ENCODE results near the gene ABCB4.
"Not testable (repeated sequence)": the region's sequence is repeated elsewhere in the genome, so short reads cannot be mapped to it uniquely, and the experiment has no call there.

Gene ABCB4

GRCh38 chr7:87474533-87475358, 734 bp downstream of the ABCB4 start:
- DNase-seq: no peak

DNA sequence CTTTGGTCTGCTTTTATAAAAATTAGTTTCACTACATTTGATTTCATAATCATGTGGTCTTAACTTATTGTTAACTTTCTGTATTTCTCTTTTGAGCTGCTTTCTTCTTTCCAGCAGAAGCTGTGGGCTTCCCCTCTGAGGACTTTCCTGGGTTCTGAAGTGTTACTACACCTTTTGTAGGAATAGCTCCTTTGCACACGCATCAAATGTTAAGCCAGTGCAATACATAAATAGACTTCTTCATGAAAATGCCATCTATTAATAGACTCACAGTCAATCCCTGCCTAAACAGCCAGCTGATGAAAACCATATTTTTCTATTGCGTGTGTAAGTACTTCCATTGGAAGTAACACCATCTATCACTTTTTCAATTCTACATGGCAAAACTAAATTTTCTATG, 1.5 kb downstream of the ABCB4 start:
- DNase-seq: no peak

DNA sequence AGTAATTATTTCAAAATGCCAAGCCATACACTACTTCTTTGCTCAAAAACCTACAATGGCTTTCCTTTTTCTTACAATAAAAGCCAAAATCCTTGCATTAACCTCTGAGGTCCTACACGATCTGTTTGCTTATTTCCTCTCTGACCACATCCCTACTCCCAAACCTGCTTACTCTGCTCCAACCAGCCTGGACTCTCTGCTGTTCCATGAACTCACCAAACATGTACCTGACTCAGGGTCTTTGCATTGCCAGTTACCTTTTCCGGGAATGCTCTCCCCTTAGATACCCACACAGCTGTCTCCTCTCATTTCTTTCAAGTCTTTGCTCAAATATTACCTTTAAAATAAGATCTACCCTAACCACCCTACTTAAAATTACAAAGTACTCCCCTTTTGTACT, 2.3 kb downstream of the ABCB4 start:
- DNase-seq: no peak

DNA sequence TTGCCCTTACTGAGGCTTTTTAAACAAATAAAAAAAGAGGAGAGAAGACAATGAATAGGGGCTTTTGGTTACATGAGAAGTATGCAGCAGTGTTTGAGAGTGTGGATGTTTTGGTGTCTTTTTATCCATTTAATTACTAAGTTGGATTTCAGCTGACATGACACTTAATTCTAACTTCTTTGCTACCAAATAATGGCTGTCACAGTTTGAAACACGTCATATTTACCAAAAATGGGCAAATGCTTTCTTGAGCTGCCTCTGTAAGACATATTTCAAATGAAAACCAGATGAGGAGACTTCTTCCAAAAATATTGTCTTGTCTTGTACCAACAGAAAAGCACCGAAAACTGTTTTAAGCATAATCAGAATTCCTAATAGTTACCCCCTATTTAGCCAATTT, 4.0 kb downstream of the ABCB4 start:
- no peak for DNase-seq

DNA sequence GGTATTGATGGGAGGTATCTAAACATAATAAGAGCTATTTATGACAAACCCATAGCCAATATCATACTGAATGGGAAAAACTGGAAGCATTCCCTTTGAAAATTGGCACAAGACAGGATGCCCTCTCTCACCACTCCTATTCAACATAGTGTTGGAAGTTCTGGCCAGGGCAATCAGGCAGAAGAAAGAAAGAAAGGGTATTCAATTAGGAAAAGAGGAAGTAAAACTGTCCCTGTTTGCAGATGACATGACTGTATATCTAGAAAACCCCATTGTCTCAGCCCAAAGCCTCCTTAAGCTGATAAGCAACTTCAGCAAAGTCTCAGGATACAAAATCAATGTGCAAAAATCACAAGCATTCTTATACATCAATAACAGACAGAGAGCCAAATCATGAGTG, 6.3 kb downstream of the ABCB4 start:
- DNase-seq: not testable (repeated sequence)

GRCh38 chr7:87465534-87465880, 10.0 kb downstream of the ABCB4 start:
- not testable (repeated sequence) for DNase-seq

DNA sequence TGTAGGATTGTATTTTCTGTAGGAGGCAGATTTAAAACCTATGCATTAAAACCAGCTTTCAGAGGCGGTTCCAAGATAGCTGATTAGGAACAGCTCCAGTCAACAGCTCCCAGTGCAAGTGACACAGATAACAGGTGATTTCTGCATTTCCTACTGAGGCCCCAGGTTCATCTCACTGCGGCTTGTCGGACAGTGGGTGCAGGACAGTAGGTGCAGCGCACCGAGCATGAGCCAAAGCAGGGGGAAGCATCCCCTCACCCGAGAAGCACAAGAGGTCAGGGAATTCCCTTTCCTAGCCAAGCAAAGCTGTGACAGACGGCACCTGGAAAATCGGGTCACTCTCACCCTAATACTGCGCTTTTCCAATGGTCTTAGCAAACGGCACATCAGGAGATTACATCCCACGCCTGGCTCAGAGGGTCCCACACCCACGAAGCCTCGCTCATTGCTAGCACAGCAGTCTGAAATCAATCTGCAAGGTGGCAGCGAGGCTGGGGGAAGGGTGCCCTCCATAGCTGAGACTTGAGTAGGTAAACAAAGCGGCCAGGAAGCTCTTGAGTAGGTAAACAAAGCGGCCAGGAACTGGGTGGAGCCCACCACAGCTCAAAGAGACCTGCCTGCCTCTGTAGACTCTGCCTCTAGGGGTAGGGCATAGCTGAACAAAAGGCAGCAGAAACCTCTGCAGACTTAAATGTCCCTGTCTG, 10.5 kb downstream of the ABCB4 start:
- not testable (repeated sequence) for DNase-seq

DNA sequence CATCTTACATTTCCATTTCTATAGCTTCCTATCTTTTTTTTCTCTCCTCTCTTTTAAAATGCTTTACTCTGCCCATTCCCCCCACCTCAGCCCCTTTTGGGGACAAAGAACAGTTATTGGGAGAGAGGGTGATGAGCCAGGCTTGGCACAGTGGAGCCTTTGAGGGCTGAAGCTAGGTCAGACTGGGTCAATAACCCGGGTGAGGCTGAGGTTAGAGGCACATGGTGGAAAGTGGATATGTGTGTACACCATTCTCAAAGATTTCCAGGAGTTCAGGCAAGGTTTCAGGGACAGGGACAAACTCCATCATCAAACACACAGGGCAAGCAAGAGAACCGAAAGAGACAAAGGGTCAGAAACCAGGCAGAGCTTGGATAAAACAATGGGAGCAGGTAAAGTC, 11.5 kb downstream of the ABCB4 start:
- no peak for DNase-seq

- not testable (repeated sequence) for DNase-seq
Measured at GRCh38 chr7:87460444-87460843, 15.0 kb downstream of the ABCB4 start.

DNA sequence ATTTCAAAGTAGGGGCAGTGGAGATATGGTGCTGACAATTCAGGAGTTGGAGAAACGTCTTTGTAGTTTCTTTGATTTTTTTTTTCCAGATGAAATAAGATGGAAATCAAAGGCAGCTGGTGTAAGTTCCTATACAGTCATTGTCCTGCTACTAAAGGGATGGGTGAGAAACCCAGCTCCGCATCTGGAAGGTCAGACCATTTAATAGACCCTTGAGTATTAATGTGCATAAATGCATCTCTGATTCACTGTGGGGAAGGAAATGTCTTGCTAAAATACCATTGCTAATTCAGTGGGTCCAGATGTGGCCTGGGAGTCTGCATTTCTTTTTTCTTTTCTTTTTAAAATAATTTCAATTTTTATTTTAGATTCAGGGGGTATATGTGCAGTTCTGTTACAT, 15.5 kb downstream of the ABCB4 start:
- no peak for DNase-seq

GRCh38 chr7:87458148-87458547, 17.3 kb downstream of the ABCB4 start:
- DNase-seq: no peak

DNA sequence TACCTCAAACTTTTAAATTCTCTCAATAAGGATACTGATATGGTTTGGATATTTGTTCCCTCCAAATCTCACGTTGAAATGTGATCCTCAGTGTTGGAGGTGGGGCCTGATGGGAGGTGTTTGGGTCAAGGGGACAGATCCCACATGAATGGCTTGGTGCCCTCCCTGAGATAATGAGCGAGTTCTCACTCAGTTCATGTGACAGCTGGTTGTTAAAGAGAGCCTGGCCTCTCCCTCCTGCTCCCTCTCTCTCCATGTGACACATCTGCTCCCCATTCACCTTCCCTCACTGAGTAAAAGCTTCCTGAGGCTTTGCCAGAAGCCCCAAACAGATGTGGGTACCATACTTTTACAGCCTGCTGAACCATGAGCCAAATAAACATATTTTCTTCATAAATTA, 19.2 kb downstream of the ABCB4 start:
- no peak for DNase-seq

DNA sequence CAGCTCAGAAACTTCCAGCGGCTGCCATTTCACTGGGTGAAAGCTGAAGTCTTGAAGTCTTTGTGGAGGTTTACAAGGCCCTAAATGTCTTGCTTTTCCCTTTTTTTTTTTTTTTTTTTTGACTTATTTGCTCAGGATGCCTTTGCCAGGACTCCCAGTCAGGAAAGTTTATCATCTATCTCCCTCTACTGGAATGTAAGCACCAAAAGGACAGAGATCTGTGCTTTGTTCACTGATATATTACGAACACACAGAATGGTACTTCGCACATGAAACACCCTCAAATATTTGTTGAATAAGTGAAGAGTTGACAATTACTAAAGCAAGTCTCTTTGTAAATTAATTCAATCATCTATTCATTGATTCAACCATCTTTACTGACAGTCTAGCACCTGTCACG, 23.2 kb downstream of the ABCB4 start:
- no peak for DNase-seq

GRCh38 chr7:87451187-87451586, 24.3 kb downstream of the ABCB4 start:
- DNase-seq: no peak

DNA sequence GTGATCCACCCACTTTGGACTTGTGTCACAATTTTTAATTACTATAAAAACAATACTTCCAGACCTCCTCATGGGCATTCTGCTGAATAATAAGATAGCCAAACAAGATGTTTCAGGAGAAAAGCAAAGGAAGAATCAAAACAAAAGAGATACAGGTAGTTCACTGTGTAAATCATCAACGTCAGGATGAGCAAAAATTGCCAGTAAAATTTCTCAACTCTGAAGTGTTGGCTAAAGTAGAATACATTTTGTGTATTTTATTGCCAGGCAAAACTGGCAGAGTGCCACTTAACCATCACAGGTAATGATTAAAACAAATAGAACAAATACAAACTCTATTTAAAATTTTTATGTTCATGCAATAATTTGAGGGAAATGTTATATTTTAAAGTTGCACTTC, 24.8 kb downstream of the ABCB4 start:
- DNase-seq: no peak

DNA sequence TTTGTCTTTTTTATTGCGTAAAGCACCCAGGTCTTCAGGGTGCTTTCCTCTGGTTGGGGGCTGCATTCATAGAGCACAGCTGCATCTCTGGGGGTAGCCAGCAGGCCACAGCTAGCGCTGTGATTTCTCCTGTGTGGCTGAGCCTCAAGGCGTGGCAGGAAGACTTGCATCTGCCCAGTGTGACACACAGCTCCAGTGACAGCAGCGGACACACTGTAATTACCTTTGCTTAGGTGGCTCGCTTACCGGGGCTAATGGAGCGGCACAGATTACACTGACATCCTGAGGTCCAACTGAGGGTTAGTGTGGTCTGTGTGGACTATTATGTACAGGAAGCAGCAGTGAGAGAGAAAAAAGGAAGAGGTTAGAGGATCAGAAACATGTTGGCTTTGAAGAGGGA, 27.1 kb downstream of the ABCB4 start:
- DNase-seq: no peak

GRCh38 chr7:87447116-87447635, 28.3 kb downstream of the ABCB4 start:
- no peak for DNase-seq

DNA sequence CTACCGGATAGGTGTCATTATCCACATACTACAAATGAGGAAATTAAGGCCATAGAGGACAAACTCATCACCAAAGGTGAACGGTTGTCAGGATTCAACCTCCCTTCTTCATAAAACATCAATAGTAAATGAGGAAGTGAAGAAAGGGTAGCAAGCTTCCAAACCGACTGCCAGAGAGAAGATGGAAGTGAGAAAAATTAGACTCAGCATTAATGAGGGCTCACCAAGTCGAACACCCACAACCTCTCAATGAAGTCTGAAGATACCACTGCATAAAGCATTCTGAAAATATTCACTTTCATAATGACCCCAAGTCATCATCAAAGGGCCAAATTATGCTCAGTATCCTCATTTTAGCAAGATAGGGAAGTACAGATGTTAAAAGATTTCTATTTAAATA, 29.6 kb downstream of the ABCB4 start:
- no peak for DNase-seq

DNA sequence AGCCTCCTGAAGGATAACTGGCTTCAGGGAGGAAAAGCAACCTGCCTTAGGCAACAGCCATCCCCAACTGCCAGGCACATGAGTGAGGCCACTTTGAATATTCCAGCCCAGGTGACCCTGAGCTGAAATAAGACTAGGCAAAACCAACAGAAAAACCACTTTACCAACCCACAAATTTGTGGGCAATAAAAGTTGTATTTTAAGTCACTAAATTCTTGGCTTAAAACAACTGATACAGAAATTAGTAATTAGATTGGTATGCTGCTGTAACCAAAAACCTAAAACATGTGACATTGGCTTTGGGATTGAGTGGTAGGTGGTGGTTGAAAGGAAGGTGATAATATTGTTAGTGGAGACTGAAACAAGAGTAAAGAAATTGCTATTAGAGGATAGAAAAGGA, 39.9 kb downstream of the ABCB4 start:
- no peak for DNase-seq

DNA sequence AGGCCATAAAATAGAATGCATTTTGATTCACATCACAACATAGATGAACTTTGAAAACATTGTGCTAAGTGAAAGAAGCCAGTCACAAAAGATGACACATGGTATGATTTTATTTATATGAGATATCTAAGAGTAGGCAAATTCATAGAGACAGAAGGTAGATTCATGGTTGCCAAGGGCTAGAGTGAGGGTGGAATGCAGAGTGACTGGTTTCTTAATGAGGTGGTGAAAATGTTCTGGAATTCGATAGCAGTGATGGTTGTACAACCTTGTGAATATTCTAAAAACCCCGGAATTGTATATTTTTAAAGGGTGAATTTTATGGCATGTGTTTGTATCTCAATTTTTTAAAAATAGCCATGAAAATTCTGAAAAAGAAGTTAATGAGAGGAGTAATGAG, 42.9 kb downstream of the ABCB4 start:
- DNase-seq: no peak

DNA sequence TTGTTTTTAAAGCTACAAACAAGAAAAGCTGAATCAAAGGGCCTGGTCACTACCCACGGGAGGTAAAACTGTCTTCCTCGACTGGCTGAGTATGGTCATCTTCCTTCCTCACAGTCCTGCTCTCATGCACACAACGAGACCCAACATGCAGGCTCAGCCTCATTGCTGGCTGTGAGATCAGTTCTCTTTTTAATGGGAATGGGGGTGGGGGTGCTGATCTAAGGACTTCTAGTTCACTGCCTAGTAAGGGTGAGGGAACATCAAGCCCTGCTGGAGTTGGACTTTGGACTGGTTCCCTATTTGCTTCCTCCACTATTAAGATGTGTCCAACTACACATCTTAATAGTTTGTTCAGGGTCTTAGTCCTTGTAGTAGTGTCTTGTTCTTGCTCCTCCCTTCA, 48.2 kb downstream of the ABCB4 start:
- DNase-seq: no peak

- no peak for DNase-seq
Measured at GRCh38 chr7:87426160-87426559, 49.3 kb downstream of the ABCB4 start.

DNA sequence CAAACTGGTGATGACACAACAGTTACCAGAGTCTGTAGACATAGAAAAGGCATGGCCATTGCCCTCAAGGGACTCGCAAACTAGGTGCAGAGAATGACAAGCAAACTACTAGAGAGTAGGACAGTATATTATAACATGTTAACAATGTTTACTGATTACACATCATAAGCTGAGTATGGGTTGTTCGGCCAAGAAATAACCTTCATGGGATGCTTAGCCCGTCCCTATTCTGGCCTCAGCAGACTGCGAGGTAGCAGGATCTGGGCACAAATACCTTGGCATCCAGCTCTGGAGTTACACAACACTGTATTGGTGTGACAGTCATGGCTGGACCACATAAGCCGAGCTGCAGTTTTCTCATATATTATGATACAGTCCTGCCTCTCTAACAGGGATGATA, 51.4 kb downstream of the ABCB4 start:
- DNase-seq: no peak

GRCh38 chr7:87420173-87420572, 55.3 kb downstream of the ABCB4 start:
- no peak for DNase-seq
